Uterus (tissue), 2 donors: ENCODE results near the gene COQ5.

Experiments
- CTCF ChIP-seq, 4 experiments: fragments of 200-600 bp in 2 of 4; fragments of 450-650 bp in 2 of 4; sonication (generic) in 2 of 4; IDR thresholded peaks; one replicate each; pipeline ENCODE4 v1.5.1; 2016 to 2019; ENCODE audit warnings: antibody characterized with exemption in 4 of 4, mild to moderate bottlenecking in 2 of 4, moderate library complexity in 1 of 4
- POLR2A ChIP-seq, 2 donors: fragments of 450-650 bp; IDR thresholded peaks; one replicate each; pipeline ENCODE4 v1.6.1; 2016; ENCODE audit warnings: antibody characterized with exemption in 2 of 2, mild to moderate bottlenecking in 1 of 2, moderate library complexity in 1 of 2

- TF ChIP-seq CTCF (IDR thresholded peaks at IDR 0.05): no peak
- TF ChIP-seq POLR2A (IDR thresholded peaks at IDR 0.05): no peak
These were observed 54.4 kb downstream of the COQ5 start for GRCh38 chr12:120474616-120474960.
